Psoas muscle (tissue), 8 donors: ENCODE results near the gene SLAMF9. TPM values are rescaled to one million over a fixed set of nuclear protein-coding genes. Genes with fewer than 3 reads are reported as not detected.

Experiments
- ATAC-seq, 4 donors: fragments of 200-7000 bp; cut with Tn5 transposase; one replicate each; pipeline ENCODE4 v1.9.1; 2020; ENCODE audit warnings: moderate library complexity in 3 of 4, mild to moderate bottlenecking in 2 of 4
- DNase-seq, 2 donors: peaks; one replicate each; pipeline ENCODE4 v3.0.0-alpha.2; 2020
- H3K27ac ChIP-seq: fragments of 200-600 bp; one replicate; pipeline ENCODE4 v1.8.0; 2022
- H3K27me3 ChIP-seq, 3 donors: fragments of 200-600 bp in 1 of 3; one replicate each; pipeline versions ENCODE4 v1.6.1 to v1.8.0; 2013 to 2022; ENCODE audit warnings: low read length in 2 of 3, mild to moderate bottlenecking in 2 of 3, moderate library complexity in 1 of 3; ENCODE audit not compliant: insufficient read depth in 3 of 3
- H3K36me3 ChIP-seq, 2 donors: fragments of 200-600 bp in 1 of 2; one replicate each; pipeline versions ENCODE4 v1.6.1 to v1.8.0; 2013 to 2022; ENCODE audit warnings: low read depth in 1 of 2, mild to moderate bottlenecking in 1 of 2, moderate library complexity in 1 of 2; ENCODE audit not compliant: insufficient read depth in 1 of 2
- H3K4me1 ChIP-seq: fragments of 200-600 bp; one replicate; pipeline ENCODE4 v1.8.0; 2022
- H3K4me3 ChIP-seq: fragments of 200-600 bp; one replicate; pipeline ENCODE4 v1.8.0; 2022; ENCODE audit warnings: mild to moderate bottlenecking
- H3K9me3 ChIP-seq: fragments of 200-600 bp; one replicate; pipeline ENCODE4 v1.8.0; 2022
- CTCF ChIP-seq: fragments of 200-600 bp; IDR thresholded peaks from one replicate; pipeline ENCODE4 v1.8.0; 2022; ENCODE audit warnings: antibody characterized with exemption
- WGBS, 3 donors: extraction: QIAGEN DNeasy Blood & Tissue Kit; methylation state at CpG; one replicate each; pipeline versions ENCODE4 v1.1.6 to v1.1.7; 2013; 5-methylcytosine and 5-hydroxymethylcytosine counted together
- intact Hi-C, 2 donors: fragments of 100-400 bp; cut with DNase I; formaldehyde crosslinking; loops; one replicate each; pipeline versions ENCODE4 v1.11.0 to v1.14.2; 2022
- polyA plus RNA-seq, 3 donors: library from polyadenylated mRNA; stranded (reverse); fragments of 200-250 nt; gene quantifications; one replicate each; pipeline ENCODE4 v1.2.3, GENCODE V29; 2013
- total RNA-seq, 4 donors: library from RNA; stranded (reverse); fragmentation: NEBNext Ultra II Directional in 2 of 4; extraction: Animal tissue kit (Norgen Biotek cat#: 25700) in 2 of 4; gene quantifications; one replicate each; pipeline versions ENCODE4 v1.2.1 to v1.2.4, GENCODE V29; 2021 to 2023
- donor health status: healthy with polysubstance abuse.
- donor health status: DM: no; HTN: no; CAD: no; lungs with moderate emphysema.
- donor health status: Bipolar disorder and iron deficiency.
- donor health status: healthy.
- donor health status: DM: yes; HTN: yes; CAD: no.
- donor health status: DM: no; HTN: no; CAD: no.
- donor health status: DM: no; HTN: no; CAD: no.
- donor health status: DM: yes; HTN: yes; CAD: no.

Gene SLAMF9
- total and polyA plus RNA-seq, 7 donors = not detected

GRCh38 chr1:159960721-159961381, 6.8 kb upstream of the SLAMF9 start:
- H3K27ac ChIP-seq = no peak overlapping the region
- ATAC-seq = peak in 3 of 4 donors; percentile 39 to 59 (median 50)
- H3K27me3 ChIP-seq = peaks cover 0 to 19% (median 0%) of the 10 kb centered on the region in 3 donors
- no peaks in the 10 kb centered on the region for H3K36me3 ChIP-seq
- no peak for TF ChIP-seq CTCF
- no peak overlapping the region for H3K4me3 ChIP-seq
- intact Hi-C loops = no loop called here
- DNase-seq = peak; percentile 74 to 75
- WGBS, 3 donors = 20 to 30% (median 28%) methylated on average over 5 of the region's 5 CpGs
- H3K9me3 ChIP-seq = no peaks in the 10 kb centered on the region
- no peaks in the 10 kb centered on the region for H3K4me1 ChIP-seq

- Histone ChIP-seq H3K4me1 (no peaks in the 10 kb centered on the region), H3K27ac (no peak overlapping the region), H3K4me3 (no peak overlapping the region), H3K9me3 (no peaks in the 10 kb centered on the region), H3K36me3 (no peaks in the 10 kb centered on the region), H3K27me3 (peaks cover 0 to 21% (median 0%) of the 10 kb centered on the region in 3 donors)
- DNase-seq (no peak), ATAC-seq (no peak)
- no peak for TF ChIP-seq CTCF
- intact Hi-C loops = no loop called here
- 56 to 60% (median 59%) methylated on average over 4 of the region's 4 CpGs for WGBS, 3 donors
Measured at GRCh38 chr1:159959451-159959850, 5.4 kb upstream of the SLAMF9 start.

- no peaks in the 10 kb centered on the region for H3K9me3 ChIP-seq
- intact Hi-C loops = no loop called here
- ATAC-seq (no peak), DNase-seq (no peak)
- no peak for TF ChIP-seq CTCF
- peaks cover 0 to 25% (median 0%) of the 10 kb centered on the region in 3 donors for H3K27me3 ChIP-seq
- no peaks in the 10 kb centered on the region for H3K4me1 ChIP-seq
- H3K27ac ChIP-seq = no peak overlapping the region
- WGBS, 3 donors = 60 to 78% (median 63%) methylated on average over 3 of the region's 3 CpGs
- no peaks in the 10 kb centered on the region for H3K36me3 ChIP-seq
- no peak overlapping the region for H3K4me3 ChIP-seq
Measured at GRCh38 chr1:159958719-159959380, 4.8 kb upstream of the SLAMF9 start.

- H3K9me3 ChIP-seq = no peaks in the 10 kb centered on the region
- no peak for TF ChIP-seq CTCF
- H3K27me3 ChIP-seq = peaks cover 0 to 34% (median 0%) of the 10 kb centered on the region in 3 donors
- DNase-seq (no peak), ATAC-seq (no peak)
- H3K36me3 ChIP-seq = no peaks in the 10 kb centered on the region
- H3K4me3 ChIP-seq = no peak overlapping the region
- intact Hi-C loops = no loop called here
- no peak overlapping the region for H3K27ac ChIP-seq
- 49 to 53% (median 52%) methylated on average over 9 of the region's 9 CpGs for WGBS, 3 donors
- no peaks in the 10 kb centered on the region for H3K4me1 ChIP-seq
Measured at GRCh38 chr1:159957824-159958268, 3.8 kb upstream of the SLAMF9 start.
